Measurements from ENCODE around the gene PNMA8A.

GRCh38 chr19:46487802-46488445 is 16.6 kb upstream of the PNMA8A start:
- TF ChIP-seq CTCF (IDR thresholded peaks at IDR 0.05): peak; percentile 83
- TF ChIP-seq EZH2 (IDR thresholded peaks at IDR 0.05; ENCODE audit: borderline replicate concordance, insufficient read depth, low read depth, low read length, poor library complexity, severe bottlenecking): no peak

All from B cell (primary cell).